ENCODE measurements around the gene LSM4.
"Not testable (repeated sequence)": the region's sequence is repeated elsewhere in the genome, so short reads cannot be mapped to it uniquely, and the experiment has no call there.

Gene LSM4

GRCh38 chr19:18340990-18341868 is 18.4 kb upstream of the LSM4 start:
- peak in 39 of 51 donors; percentile 2 to 74 (median 33) for DNase-seq

DNA sequence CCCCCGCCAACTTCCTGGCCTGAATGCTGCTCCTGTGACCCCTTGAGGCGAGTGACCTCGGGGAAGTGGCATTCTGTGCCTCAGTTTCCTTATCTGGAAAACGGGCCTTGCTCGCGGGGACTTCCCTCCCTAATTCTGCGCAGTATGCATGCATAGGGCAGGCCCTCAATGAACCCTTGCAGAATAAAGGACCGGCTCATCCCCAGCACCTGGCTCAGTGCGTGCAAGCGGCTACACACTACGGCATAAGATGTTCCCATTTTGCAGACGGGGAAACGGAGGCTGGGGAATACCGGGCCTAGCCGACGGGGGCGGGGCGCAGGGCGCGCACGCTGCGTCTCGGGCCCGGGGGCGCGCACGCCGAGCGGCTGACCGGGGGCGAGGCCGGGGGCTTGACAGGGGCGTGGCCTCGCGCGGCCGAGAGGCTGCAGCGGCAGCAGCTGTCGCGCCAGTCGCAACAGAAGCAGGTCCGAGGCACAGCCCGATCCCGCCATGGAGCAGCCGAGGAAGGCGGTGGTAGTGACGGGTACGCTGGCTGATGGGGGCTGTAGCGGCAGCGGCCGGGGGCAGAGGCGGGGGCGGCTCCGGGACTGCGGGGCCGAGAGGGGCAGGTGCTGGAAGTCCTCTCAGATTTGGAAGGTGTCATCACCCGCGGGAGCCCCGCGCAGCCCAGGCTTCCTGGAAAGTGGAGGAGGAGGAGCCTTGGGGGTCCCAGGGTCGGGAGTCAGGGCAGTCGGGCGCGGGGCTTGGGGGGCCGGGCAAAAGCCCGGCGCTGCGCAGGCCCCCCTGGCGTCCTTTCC is 17.5 kb upstream of the LSM4 start, which contains the start of gene PGPEP1:
Gene PGPEP1 (plus strand): TSS at position 409 of the 800 bp plus-strand sequence. CDS start 84 bp downstream, at position 493.
- peak in 47 of 51 donors; percentile 8 to 75 (median 51) for DNase-seq

DNA sequence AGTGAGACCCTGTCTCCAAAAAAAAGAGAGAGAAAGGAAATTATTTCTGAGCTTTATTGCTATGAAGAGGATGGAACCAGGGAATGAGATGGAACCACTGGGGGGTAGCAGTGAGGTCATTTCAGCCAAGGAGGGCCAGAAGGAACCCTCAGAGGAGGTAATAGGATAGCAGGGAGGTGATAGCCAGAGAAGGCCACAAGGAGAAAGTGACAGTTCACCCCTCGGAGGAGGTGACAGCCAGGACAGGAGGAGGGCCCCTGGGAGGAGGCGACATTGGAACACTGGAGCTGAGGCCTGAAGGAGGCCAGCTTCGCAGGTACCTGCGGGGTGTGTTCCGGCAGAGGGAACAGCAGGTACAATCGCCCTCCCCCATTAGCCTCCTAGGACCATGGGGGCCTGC is 16.8 kb upstream of the LSM4 start:
- DNase-seq: no peak

GRCh38 chr19:18338541-18338940 is 15.7 kb upstream of the LSM4 start:
- DNase-seq: no peak

DNA sequence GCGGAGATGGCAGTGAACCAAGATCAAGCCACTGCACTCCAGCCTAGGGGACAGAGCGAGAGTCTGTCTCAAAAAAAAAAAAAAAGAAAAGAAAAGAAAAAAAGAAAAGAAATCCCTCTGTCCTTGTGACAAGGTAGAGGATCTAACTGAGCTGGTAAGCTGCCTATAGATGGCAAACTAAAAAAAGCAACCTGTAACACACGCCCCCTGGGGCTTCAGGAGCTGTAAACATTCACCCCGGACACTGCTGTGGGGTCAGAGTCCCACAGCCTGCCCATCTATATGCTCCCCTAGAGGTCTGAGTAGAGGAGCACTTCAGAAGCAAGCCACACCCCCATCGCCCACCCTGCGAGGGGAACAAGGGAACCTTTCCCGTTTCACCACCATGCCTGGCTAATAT is 13.2 kb upstream of the LSM4 start:
- no peak for DNase-seq

GRCh38 chr19:18333680-18334079 is 10.8 kb upstream of the LSM4 start:
- DNase-seq: no peak

GRCh38 chr19:18332917-18333530 is 10.1 kb upstream of the LSM4 start:
- DNase-seq: no peak

DNA sequence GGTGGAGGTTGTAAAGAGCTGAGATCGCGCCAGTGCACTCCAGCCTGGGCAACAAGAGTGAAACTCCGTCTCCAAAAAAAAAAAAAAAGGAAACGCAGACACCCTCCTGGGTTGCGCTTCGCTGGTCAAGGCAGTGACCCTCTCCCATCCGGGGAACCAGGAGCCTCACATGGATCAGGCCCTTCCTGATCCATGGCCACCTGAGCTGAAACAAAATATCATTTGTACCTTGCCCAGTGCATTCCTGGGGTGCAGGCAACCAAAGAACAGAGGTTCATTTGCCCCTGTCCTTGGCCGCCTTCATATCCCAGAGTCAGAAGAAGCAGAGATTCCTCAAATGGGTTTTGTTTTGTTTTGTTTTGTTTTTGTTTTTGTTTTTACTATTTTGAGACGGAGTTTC is 8.0 kb upstream of the LSM4 start:
- no peak for DNase-seq

- no peak for DNase-seq
Observed at GRCh38 chr19:18329035-18329376, 6.1 kb upstream of the LSM4 start.

- peak in 49 of 51 donors; percentile 32 to 98 (median 84) for DNase-seq
Observed at GRCh38 chr19:18328340-18329034, 5.6 kb upstream of the LSM4 start.

- DNase-seq: no peak
Observed at GRCh38 chr19:18326772-18327171, 3.9 kb upstream of the LSM4 start.

DNA sequence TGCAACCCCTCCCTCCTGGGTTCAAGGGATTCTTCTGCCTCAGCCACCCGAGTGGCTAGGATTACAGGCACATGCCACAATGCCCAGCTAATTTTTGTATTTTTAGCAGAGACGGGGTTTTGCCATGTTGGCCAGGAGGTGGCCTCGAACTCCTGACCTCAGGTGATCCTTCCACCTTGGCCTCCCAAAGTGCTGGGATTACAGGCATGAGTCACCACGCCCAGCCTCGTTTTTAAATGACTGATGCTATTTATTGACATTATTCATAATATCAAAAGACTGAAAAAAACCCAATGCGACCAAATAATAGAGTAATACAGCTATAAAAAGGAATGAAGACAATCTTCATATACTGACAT is 1.5 kb upstream of the LSM4 start:
- not testable (repeated sequence) for DNase-seq

DNA sequence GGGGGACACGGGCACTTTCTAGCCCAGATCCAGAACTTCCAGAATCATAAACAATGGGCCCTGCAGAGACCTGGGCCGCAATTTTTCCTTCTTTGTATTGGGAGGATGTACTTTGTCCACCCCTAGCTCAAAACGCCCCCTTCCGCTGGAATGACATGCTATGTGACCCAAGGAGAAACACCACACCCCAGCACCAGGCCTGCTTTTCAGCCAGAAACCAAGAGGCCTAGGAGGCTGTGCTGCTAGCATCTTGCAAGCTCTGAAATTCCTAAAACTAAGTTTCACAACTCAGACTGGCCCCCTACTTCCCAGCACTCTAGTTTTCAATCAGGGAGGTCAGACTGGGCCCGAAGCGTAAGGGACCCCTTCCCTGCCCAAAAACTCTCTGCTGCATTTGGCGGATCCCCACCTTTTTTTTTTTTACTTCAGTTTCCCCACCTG is 538 bp downstream of the LSM4 start:
- DNase-seq: peak in 8 of 51 donors; percentile 3 to 18 (median 10)

- DNase-seq: no peak
Observed at GRCh38 chr19:18321734-18322102, 1.2 kb downstream of the LSM4 start.

DNA sequence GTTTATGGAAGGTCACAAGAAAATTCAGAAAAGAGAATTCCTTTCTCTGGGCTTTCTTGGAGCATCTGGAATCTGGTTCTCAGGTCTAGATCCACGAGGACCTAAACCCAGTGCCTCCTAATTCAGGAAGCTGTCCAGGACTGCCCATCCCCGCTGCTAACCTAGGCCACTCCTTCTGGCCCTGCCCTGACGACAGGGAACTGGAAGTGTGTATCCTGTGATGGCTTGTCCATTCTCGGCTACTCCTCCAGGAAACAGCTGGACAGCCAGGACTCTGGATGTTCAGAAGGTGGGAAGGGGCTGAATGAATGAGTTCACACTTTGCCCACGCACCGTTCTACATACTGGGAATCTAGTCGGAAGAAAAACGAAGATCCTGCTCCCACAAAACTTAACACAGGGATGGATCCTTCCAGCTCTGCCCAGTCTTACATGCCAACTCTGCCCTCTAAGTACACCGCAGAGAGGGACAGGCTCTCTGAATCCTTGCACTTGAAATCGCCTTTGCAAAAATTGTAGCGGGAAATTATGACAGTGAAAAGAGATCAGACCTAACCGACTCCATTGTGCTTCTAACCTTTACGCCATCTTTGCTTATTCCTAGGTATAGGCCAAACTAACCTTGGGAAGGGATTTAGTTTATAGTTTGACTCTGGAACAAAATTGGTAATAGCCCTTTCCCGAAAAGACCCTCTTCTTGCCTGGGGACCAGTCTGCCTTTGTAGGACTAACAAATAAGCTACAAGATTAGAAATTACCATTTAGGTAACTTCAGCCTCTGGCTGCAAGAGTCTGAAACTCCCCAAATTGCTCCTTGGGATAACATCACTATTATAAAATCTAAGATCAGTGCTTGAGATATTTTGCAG is 1.8 kb downstream of the LSM4 start:
- DNase-seq: no peak

- no peak for DNase-seq
Observed at GRCh38 chr19:18319591-18320135, 3.2 kb downstream of the LSM4 start.

DNA sequence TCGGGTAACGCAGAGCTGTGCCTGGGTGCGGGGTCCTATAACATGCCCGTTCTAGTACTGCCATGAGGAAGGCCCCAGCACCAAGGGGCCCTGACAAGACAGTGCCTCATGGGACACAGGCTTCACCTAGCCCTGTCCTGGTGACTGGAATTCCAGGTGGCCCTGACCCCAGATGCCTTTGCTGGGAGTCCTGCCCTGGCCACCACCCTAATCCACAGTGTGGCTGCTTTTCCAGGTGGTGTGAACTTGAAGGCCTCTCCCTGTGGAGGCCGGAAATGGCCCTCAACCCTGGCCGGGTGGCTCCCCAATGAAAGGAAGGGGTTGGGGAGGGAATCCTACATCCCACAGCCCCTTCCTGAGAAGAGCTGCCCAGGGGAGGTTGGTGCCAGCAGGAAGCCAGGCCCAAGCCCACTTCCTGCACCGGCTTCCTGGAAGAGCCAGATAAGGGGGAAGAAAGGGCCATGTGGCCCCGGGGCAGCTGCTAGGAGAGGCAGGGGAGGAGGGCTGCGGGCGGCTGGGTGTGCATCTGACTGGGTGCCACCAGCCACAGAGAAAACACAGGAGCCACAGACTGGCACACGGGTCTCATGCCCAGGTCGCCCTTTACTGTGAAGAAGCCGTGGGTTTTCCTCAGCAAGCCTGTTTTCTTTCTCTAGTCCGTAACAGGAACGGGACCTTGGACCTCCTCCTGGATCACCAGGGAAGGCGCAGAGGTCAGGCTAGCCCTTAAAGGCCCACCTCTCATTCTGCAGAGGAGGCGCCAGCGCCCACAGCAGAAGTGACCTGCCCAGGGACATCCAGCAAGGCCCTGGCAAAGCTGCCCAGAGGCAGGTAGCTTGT is 4.7 kb downstream of the LSM4 start:
- peak in 8 of 51 donors; percentile 6 to 23 (median 16) for DNase-seq

GRCh38 chr19:18313398-18313797 is 9.5 kb downstream of the LSM4 start:
- no peak for DNase-seq

- no peak for DNase-seq
Observed at GRCh38 chr19:18312092-18312534, 10.8 kb downstream of the LSM4 start.

All from hypothalamus (tissue), 51 donors.